Ovary (tissue), 9 donors: Measurements from ENCODE around the gene ANKRD44. TPM values are rescaled to one million over a fixed set of nuclear protein-coding genes. Genes with fewer than 3 reads are reported as not detected.

Source experiments
- DNase-seq, 5 donors: peaks; one replicate each; pipeline ENCODE4 v3.0.0-alpha.2; 2019 to 2020
- H3K27ac ChIP-seq, 2 donors: fragments of 200-600 bp; one replicate each; pipeline versions ENCODE4 v1.5.1 to v1.8.0; 2019 to 2022
- H3K27me3 ChIP-seq: fragments of 200-600 bp; one replicate; pipeline ENCODE4 v1.8.0; 2022
- H3K36me3 ChIP-seq: fragments of 200-600 bp; sonication (generic); one replicate; pipeline ENCODE4 v1.5.1; 2019
- H3K4me1 ChIP-seq: one replicate; pipeline ENCODE4 v1.8.1; 2013; ENCODE audit warnings: mild to moderate bottlenecking, moderate library complexity; ENCODE audit not compliant: insufficient read depth
- H3K4me3 ChIP-seq: fragments of 200-600 bp; sonication (generic); one replicate; pipeline ENCODE4 v1.5.1; 2017
- H3K9me3 ChIP-seq, 2 donors: fragments of 200-600 bp in 1 of 2; sonication (generic) in 1 of 2; one replicate each; pipeline versions ENCODE4 v1.5.1 to v1.8.1; 2013 to 2019; ENCODE audit warnings: mild to moderate bottlenecking in 1 of 2, moderate library complexity in 1 of 2
- CTCF ChIP-seq, 3 donors: fragments of 450-650 bp in 2 of 3; fragments of 200-600 bp in 1 of 3; IDR thresholded peaks; one replicate each; pipeline versions ENCODE4 v1.5.1 to v1.8.0; 2016 to 2022; ENCODE audit warnings: antibody characterized with exemption in 3 of 3, mild to moderate bottlenecking in 1 of 3
- EP300 ChIP-seq: sonication (generic); formaldehyde crosslinking; IDR thresholded peaks from one replicate; pipeline ENCODE4 v1.6.1; 2017; ENCODE audit warnings: antibody characterized with exemption
- POLR2A ChIP-seq: fragments of 450-650 bp; IDR thresholded peaks from one replicate; pipeline ENCODE4 v1.6.1; 2017; ENCODE audit warnings: antibody characterized with exemption, mild to moderate bottlenecking, moderate library complexity
- WGBS, 3 donors: extraction: QIAGEN DNeasy Blood & Tissue Kit in 1 of 3; methylation state at CpG; one replicate each; pipeline versions ENCODE4 v1.1.5 to v1.1.7; 2013 to 2017; 5-methylcytosine and 5-hydroxymethylcytosine counted together
- intact Hi-C, 4 donors: fragments of 100-400 bp; cut with DNase I; formaldehyde crosslinking; loops; one replicate each; pipeline versions ENCODE4 v1.11.0 to v1.15.1; 2022 to 2023
- polyA plus RNA-seq, 2 donors: library from polyadenylated mRNA; stranded (reverse); fragments of 200-250 nt in 1 of 2; fragments of 350-450 nt in 1 of 2; fragmentation: Illumina TruSeq in 1 of 2; extraction: RNeasy Lipid Tissue Mini Kit (QIAGEN cat#74804) in 1 of 2; gene quantifications; one replicate each; pipeline ENCODE4 v1.2.3, GENCODE V29; 2013 to 2014
- total RNA-seq, 7 donors: library from RNA; depleted of rRNA in 2 of 7; stranded (reverse); fragments of >200 nt in 2 of 7; fragmentation: NEBNext Ultra II Directional in 3 of 7; extraction: Animal tissue kit (Norgen Biotek cat#: 25700) in 3 of 7; gene quantifications; one replicate each; pipeline versions ENCODE4 v1.1.0 to v1.2.4, GENCODE V29; 2016 to 2023
- donor health status: DM: no; HTN: no; CAD: no; lungs with moderate emphysema.
- donor health status: DM: no; HTN: no; CAD: no.
- donor health status: Bipolar disorder and iron deficiency.
- donor health status: DM: yes; HTN: yes; CAD: no.
- donor health status: DM: no; HTN: no; CAD: no.
- donor health status: DM: yes; HTN: yes; CAD: no.

ANKRD44 gene
- total and polyA plus RNA-seq, 9 donors = 2.6 to 60.0 (median 11.1) TPM

GRCh38 chr2:197232010-197232409 is 78.6 kb downstream of the ANKRD44 start:
- Histone ChIP-seq H3K27me3 (no peaks in the 10 kb centered on the region), H3K9me3 (no peaks in the 10 kb centered on the region), H3K4me1 (no peaks in the 10 kb centered on the region), H3K27ac (no peak overlapping the region), H3K36me3 (no peaks in the 10 kb centered on the region), H3K4me3 (no peak overlapping the region)
- DNase-seq = no peak
- TF ChIP-seq EP300 (no peak), POLR2A (no peak), CTCF (IDR thresholded peaks at IDR 0.05) (no peak)
- intact Hi-C loops = no loop called here
- WGBS, 3 donors = 96 to 98% (median 96%) methylated on average over 2 of the region's 2 CpGs

- intact Hi-C loops = no loop called here
- H3K4me1 ChIP-seq = no peaks in the 10 kb centered on the region
- no peak for TF ChIP-seq POLR2A
- TF ChIP-seq EP300 = no peak
- TF ChIP-seq CTCF (IDR thresholded peaks at IDR 0.05) = no peak
- H3K27ac ChIP-seq = no peak overlapping the region
- no peaks in the 10 kb centered on the region for H3K36me3 ChIP-seq
- no peak for DNase-seq
- WGBS, 3 donors = 38 to 44% (median 43%) methylated on average over 4 of the region's 4 CpGs
- H3K9me3 ChIP-seq = no peaks in the 10 kb centered on the region
- H3K4me3 ChIP-seq = no peak overlapping the region
- H3K27me3 ChIP-seq = no peaks in the 10 kb centered on the region
Measured at GRCh38 chr2:197229509-197230443, 80.8 kb downstream of the ANKRD44 start.

- Histone ChIP-seq H3K4me3 (no peak overlapping the region), H3K36me3 (no peaks in the 10 kb centered on the region), H3K27me3 (no peaks in the 10 kb centered on the region), H3K9me3 (no peaks in the 10 kb centered on the region), H3K27ac (no peak overlapping the region), H3K4me1 (no peaks in the 10 kb centered on the region)
- DNase-seq = no peak
- WGBS, 3 donors = 97% methylated on average over 2 of the region's 2 CpGs
- intact Hi-C loops = no loop called here
- TF ChIP-seq EP300 = no peak
- no peak for TF ChIP-seq CTCF (IDR thresholded peaks at IDR 0.05)
- no peak for TF ChIP-seq POLR2A
Measured at GRCh38 chr2:197223451-197223850, 87.1 kb downstream of the ANKRD44 start.

- 75 to 76% (median 76%) methylated on average over 4 of the region's 4 CpGs for WGBS, 3 donors
- Histone ChIP-seq H3K4me1 (peaks cover 2% of the 10 kb centered on the region), H3K36me3 (no peaks in the 10 kb centered on the region), H3K27me3 (no peaks in the 10 kb centered on the region), H3K4me3 (no peak overlapping the region), H3K27ac (no peak overlapping the region), H3K9me3 (no peaks in the 10 kb centered on the region)
- TF ChIP-seq CTCF (IDR thresholded peaks at IDR 0.05) = no peak
- no peak for TF ChIP-seq EP300
- TF ChIP-seq POLR2A = no peak
- DNase-seq = no peak
- intact Hi-C loops = loop anchor here in 1 of 4 donors (10.0 kb wide), 1 partner anchor 155 kb away; no protein-coding TSS in a partner anchor
Measured at GRCh38 chr2:197219636-197220035, 90.9 kb downstream of the ANKRD44 start.
